Thyroid gland (tissue), 4 donors: ENCODE results near the gene TEDC1.

Experiments
- CTCF ChIP-seq, 6 experiments: fragments of 200-600 bp in 3 of 6; fragments of 450-650 bp in 3 of 6; sonication (generic) in 3 of 6; IDR thresholded peaks; one replicate each; pipeline ENCODE4 v1.5.1; 2016 to 2019; ENCODE audit warnings: antibody characterized with exemption in 6 of 6, mild to moderate bottlenecking in 2 of 6, inconsistent platforms in 1 of 6, moderate library complexity in 1 of 6
- POLR2A ChIP-seq, 2 donors: fragments of 450-650 bp; IDR thresholded peaks; one replicate each; pipeline ENCODE4 v1.6.1; 2017; ENCODE audit warnings: antibody characterized with exemption in 2 of 2, mild to moderate bottlenecking in 2 of 2, moderate library complexity in 1 of 2

GRCh38 chr14:105493921-105494605, 3.0 kb downstream of the TEDC1 start:
- TF ChIP-seq CTCF (IDR thresholded peaks at IDR 0.05) (no peak), POLR2A (IDR thresholded peaks at IDR 0.05) (no peak)
